ENCODE results near the gene FGF19. TPM values are rescaled to one million over a fixed set of nuclear protein-coding genes. Genes with fewer than 3 reads are reported as not detected.
"Not testable (repeated sequence)": the region's sequence is repeated elsewhere in the genome, so short reads cannot be mapped to it uniquely, and the experiment has no call there.

The FGF19 gene
- total RNA-seq, 1 donor from 2014 or later, result not detected

DNA sequence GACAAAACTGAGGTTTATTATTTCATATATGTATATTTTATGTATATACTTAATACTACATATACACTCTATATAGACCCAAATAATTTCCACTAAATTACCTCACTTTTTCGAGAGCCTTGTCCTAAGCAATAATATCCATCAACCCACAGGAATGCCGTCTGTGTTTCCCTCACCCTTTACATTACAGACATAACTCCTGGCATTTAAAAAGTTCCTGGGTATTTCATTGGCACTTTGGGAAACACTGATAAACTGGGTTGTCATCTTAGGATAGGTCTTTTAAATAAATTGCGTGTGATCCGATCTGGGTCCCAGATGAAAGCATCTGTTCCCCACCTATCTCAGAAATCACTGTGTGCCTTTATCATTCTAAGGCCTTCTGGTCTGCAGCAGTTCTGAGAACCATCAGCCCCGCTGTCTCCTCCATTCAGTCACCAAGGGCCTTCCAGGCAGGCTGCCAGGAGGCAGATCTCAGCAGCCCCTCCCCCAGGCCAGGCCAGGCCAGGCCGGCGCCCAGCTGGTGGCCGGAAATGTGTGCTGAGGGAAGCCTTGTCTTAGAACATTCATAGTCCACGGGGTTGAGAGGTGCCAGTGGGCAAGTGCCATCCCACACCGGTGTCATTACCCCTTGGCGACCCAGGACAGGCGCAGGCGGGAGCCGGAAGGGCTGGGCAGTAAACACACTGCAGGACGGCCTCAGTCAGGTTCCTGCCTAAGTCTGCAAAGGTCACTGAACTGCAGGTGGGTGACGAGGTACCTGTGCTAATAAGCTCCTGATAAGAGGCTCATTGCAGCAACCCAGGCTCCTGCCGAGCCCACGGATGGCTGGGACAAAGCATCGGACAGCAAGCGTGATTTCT lies 3.3 kb downstream of the FGF19 start:
- intact Hi-C loops (cut with DNase I), result loop anchor here (5.0 kb wide), 1 partner anchor 497 kb away; no protein-coding TSS in a partner anchor
- ATAC-seq, result peak; percentile 88
- DNase-seq (ENCODE audit: missing footprints), result peak; percentile 84

DNA sequence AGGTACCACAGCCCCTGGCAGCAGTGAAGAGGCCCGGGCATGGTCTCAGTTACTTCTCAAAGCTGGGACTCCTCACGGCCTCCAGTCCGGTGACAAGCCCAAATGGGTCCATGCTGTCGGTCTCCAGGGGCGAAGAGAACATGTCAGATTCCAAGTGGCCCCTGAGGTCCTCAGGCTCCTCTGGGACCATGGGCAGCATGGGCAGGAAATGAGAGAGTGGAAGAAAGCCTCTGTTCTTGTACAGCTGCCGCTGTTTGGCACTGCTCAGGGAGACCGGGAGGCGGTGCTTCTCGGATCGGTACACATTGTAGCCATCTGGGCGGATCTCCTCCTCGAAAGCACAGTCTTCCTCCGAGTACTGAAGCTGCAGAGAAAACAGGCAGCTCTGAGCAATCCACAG lies 4.6 kb downstream of the FGF19 start:
- intact Hi-C loops (cut with DNase I), result no loop called here
- no peak for ATAC-seq
- no peak for DNase-seq (ENCODE audit: missing footprints)

- intact Hi-C loops (cut with DNase I), result no loop called here
- ATAC-seq, result no peak
- no peak for DNase-seq (ENCODE audit: missing footprints)
These were observed 5.5 kb downstream of the FGF19 start for GRCh38 chr11:69698362-69698761.

DNA sequence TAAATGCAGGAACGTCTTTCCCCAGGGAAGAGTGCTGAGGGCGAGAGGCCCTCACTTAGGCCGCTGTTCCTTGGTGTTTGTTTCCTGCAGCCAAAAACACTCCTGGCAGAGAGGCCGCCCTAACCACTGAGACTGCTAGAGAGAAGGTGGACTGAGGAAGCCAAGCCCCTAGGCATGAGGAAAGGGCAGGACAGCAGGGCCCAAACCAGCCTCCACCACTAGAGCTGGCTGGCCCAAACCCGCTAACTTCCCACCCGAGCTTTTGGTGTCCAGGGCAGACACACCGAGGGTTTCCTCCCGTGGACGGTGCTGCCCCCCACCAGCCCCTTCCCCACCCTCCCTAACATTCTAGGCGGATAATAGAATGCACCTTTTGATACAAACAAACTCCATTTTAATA lies 6.0 kb downstream of the FGF19 start:
- DNase-seq (ENCODE audit: missing footprints) (no peak), ATAC-seq (no peak)
- intact Hi-C loops (cut with DNase I), result no loop called here

DNA sequence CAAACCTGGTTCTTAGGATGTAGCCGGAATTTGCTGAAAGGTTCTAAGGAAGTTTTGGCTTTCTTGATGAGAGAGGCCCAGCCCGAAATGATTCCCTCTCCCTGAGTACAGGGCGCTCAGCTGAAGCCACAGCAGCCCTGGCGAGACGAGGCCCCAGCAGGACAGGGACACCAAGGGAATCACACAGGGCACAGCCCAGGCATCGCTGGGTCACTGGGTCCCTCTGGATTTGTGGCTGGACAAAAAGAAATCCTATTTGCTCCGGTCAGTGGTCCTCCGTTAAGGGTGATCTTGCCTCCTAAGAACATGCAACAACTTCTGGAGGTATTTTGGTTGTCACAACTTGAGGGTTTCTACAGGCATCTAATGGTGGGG lies 6.4 kb downstream of the FGF19 start:
- intact Hi-C loops (cut with DNase I), result no loop called here
- no peak for DNase-seq (ENCODE audit: missing footprints)
- ATAC-seq, result no peak

DNA sequence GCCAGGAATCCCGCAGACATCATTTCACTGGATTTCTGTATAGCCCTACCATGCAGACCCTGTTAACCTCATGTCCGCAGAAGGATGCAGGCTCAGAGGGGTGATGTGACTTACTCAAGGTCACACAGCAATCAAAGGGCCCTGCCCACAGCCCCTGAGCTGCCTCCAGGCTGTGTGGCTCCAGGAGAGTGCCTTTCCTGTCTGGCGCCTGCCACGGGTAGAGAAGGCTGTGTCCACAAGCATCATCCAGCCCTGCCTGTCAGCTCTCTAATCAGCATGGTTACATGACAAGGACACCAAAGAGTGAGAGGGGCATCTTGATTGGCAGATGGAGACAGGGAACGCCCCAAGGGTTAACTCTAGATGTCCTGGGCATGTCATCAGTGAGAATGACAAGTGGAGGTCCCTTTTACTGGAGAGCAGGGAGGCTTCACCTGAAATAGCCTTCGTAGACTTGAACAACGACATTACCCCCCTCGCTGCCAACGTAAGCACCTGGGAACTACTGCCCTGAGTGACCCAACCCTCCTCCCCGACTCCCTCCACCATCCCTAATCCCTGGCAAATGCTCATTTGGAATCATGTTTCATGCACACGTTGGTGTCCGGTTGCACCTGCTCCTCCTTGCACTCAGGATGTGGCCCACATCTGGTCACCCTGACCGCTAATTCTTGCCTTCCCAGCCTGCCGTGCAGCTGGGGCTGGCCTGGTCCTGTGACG lies 6.9 kb downstream of the FGF19 start:
- DNase-seq (ENCODE audit: missing footprints) (no peak), ATAC-seq (no peak)
- intact Hi-C loops (cut with DNase I), result no loop called here

DNA sequence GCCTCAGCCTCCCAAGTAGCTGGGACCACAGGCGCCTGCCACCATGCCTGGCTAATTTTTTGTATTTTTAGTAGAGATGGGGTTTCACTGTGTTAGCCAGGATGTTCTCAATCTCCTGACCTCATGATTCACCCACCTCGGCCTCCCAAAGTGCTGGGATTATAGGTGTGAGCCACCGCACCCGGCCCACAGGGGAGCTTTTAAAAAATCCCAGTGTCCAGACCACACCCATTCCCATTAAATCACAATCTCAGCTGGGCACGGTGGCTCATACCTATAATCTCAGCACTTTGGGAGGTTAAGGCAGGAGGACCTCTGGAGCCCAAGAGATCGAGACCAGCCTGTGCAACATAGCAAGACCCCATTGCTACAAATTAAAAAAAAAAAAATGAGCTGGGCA lies 7.8 kb downstream of the FGF19 start:
- ATAC-seq; DNase-seq (ENCODE audit: missing footprints); intact Hi-C loops (cut with DNase I): not testable (repeated sequence)

- DNase-seq (ENCODE audit: missing footprints) (no peak), ATAC-seq (no peak)
- intact Hi-C loops (cut with DNase I), result no loop called here
These were observed 8.2 kb downstream of the FGF19 start for GRCh38 chr11:69695581-69695980.

DNA sequence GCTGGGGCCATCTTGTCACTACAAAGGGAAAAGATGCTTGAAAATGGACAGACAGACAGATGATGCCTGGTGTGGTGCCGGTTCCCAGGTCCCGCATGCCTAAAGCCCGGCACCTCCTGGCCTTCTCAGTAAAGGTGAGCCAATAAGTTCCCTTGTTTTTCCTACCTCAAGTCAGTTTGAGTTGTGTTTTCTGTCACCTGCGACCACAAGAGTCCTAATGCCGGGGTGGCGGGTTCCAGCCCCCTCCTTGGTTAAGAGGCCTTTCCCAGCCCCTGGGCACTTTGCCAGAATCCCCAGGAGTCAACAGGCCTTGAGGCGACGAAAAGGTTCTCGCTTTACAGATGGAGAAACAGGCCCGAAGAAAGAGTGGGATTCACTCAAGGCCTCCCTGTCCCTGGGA lies 9.0 kb downstream of the FGF19 start:
- ATAC-seq (no peak), DNase-seq (ENCODE audit: missing footprints) (no peak)
- intact Hi-C loops (cut with DNase I), result no loop called here

DNA sequence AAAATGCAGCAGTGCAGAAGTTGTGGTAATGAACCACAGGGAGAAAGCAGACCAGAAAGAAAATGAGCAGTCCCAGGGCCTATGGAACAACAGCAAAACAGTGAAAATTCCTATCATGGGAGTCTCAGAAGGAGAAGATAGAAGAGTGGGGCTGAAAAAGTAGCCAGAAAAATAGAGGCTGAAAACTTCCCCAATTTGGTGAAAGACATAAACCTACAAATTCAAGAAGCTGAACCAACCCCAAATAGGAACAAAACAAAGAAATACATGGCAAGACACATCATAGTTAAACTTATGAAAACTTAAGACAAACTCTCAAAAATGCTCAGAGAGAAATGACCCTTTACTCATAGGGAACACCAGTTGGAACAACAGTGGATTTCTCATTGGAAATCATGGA lies 11.4 kb downstream of the FGF19 start:
- intact Hi-C loops (cut with DNase I), result no loop called here
- DNase-seq (ENCODE audit: missing footprints), result no peak
- ATAC-seq, result no peak

- intact Hi-C loops (cut with DNase I), result no loop called here
- ATAC-seq, result no peak
- no peak for DNase-seq (ENCODE audit: missing footprints)
These were observed 12.4 kb downstream of the FGF19 start for GRCh38 chr11:69691463-69691862.

DNA sequence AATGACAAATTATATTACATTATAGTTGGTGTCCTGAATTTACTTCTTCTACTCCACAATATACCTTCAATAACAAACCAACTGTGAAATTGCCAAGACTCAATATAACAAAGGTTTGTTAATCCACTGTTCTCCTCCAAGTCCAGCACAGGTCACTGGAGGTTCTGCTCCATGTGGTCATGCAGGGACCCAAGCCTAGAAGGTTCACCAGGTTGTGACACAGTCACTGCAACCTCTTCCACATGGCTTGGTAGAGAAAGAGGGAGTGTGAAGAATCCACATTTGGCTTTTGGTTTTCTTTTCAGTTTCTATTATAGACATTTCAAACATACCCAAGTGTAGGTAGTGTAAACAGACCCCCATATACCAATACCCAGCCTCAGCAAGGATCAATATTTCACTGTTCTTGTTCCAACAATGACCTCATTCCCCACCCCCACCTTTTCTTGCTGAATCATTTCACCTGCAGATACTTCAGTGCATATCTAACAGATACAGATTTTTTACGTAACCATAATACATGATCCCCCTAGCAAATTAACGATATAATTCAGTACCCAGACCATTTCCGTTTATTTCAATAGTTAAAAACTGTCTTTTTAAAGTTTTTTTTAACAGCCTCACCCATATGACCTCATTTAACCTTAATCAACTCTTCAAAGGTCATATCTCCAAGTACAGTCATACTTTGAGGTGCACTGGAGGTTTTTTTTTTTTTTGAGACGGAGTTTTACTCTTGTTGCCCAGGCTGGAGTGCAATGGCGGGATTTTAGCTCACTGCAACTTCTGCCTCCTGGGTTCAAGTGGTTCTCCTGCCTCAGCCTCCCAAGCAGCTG lies 14.1 kb downstream of the FGF19 start:
- DNase-seq (ENCODE audit: missing footprints), result no peak
- intact Hi-C loops (cut with DNase I), result loop anchor here (5.0 to 10.0 kb wide), 2 partner anchors 115 to 503 kb away; no protein-coding TSS in a partner anchor
- no peak for ATAC-seq

GRCh38 chr11:69687969-69688771 lies 15.7 kb downstream of the FGF19 start:
- intact Hi-C loops (cut with DNase I), result loop anchor here (5.0 to 10.0 kb wide), 2 partner anchors 117 to 504 kb away; no protein-coding TSS in a partner anchor

GRCh38 chr11:69686856-69687255 lies 17.0 kb downstream of the FGF19 start:
- ATAC-seq, result no peak
- intact Hi-C loops (cut with DNase I), result loop anchor here (1.0 to 10.0 kb wide), 3 partner anchors 118 to 505 kb away; no protein-coding TSS in a partner anchor
- DNase-seq (ENCODE audit: missing footprints), result no peak

More at GRCh38 chr11:69687969-69688771, 15.7 kb downstream of the FGF19 start:
- DNase-seq (ENCODE audit: missing footprints); ATAC-seq: not testable (repeated sequence)

DNA sequence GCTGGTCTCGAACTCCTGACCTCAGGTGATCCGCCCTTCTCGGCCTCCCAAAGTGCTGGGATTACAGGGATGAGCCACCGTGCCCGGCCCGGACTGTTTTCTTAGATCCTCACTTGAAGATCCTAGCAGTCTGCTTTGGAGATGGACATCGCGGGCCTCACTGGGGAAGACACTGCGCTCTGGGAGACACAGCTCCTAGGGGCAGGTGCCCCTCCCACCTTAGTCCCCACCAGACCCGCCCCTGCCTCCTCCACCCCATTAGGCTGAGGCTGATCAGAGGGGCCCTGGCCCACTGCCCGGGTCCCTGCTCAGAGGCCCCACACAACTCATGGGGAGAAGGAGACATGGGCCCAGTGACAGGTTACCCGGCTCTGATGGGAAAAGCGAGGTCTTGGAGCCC lies 17.4 kb downstream of the FGF19 start:
- no peak for DNase-seq (ENCODE audit: missing footprints)
- no peak for ATAC-seq
- intact Hi-C loops (cut with DNase I), result loop anchor here (1.0 to 10.0 kb wide), 3 partner anchors 118 to 506 kb away; no protein-coding TSS in a partner anchor

GRCh38 chr11:69685348-69685747 lies 18.5 kb downstream of the FGF19 start:
- DNase-seq (ENCODE audit: missing footprints) (no peak), ATAC-seq (no peak)

DNA sequence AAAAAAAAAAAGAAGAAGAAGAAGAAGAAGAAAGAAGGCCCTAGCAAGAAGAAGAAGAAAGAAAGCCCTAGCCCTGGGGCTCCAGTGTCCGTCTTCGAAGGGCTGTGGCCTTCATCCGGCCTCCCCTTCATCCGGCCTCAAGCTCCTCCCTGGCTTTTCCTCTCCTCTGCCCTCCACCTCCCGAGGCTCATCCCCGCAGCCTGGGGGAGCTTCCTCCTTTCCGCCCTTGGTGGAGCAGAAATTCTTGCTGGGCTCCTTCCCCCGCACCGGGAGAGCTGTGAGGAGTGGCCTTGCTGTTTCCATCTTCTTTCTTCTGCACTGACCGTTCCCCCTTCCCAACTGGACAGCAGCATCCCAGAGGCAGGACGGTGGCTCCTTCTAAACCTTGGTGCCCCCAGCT lies 19.2 kb downstream of the FGF19 start:
- ATAC-seq (no peak), DNase-seq (ENCODE audit: missing footprints) (no peak)
- intact Hi-C loops (cut with DNase I), result loop anchor here (5.0 to 10.0 kb wide), 2 partner anchors 120 to 508 kb away; no protein-coding TSS in a partner anchor

More at GRCh38 chr11:69685348-69685747, 18.5 kb downstream of the FGF19 start:
- intact Hi-C loops (cut with DNase I), result loop anchor here (5.0 to 10.0 kb wide), 2 partner anchors 119 to 507 kb away; no protein-coding TSS in a partner anchor

Data from Right ventricle myocardium inferior (tissue), 1 donor.